Spleen (tissue), 11 donors: Measurements from ENCODE around the gene USP5. TPM values are rescaled to one million over a fixed set of nuclear protein-coding genes. Genes with fewer than 3 reads are reported as not detected.
A peak's percentile ranks its signal among the peaks of the same experiment; 100 is the strongest.

Experiments
- DNase-seq: peaks from one replicate; pipeline ENCODE4 v3.0.0-alpha.2; 2020
- H3K27ac ChIP-seq, 8 donors: fragments of 200-600 bp; sonication (generic) in 7 of 8; 1 replicate in 4 of 8; 2 replicates in 4 of 8; pipeline versions ENCODE4 v1.5.0 to v1.8.0; 2016 to 2021; ENCODE audit warnings: inconsistent platforms in 4 of 8, mild to moderate bottlenecking in 4 of 8, moderate library complexity in 1 of 8
- H3K27me3 ChIP-seq, 7 donors: fragments of 200-600 bp; sonication (generic) in 6 of 7; replicated peaks in 1 of 7; 1 replicate in 4 of 7; 2 replicates in 3 of 7; pipeline versions ENCODE4 v1.5.0 to v1.8.0; 2016 to 2021; ENCODE audit warnings: inconsistent platforms in 3 of 7, mild to moderate bottlenecking in 1 of 7
- H3K36me3 ChIP-seq, 6 donors: fragments of 200-600 bp; sonication (generic) in 5 of 6; 1 replicate in 4 of 6; 2 replicates in 2 of 6; pipeline versions ENCODE4 v1.5.0 to v1.8.0; 2016 to 2021; ENCODE audit warnings: inconsistent platforms in 2 of 6
- H3K4me1 ChIP-seq, 6 donors: fragments of 200-600 bp; sonication (generic) in 5 of 6; 1 replicate in 3 of 6; 2 replicates in 3 of 6; pipeline versions ENCODE4 v1.5.0 to v1.8.0; 2016 to 2021; ENCODE audit warnings: inconsistent platforms in 3 of 6
- H3K4me3 ChIP-seq, 8 donors: fragments of 200-600 bp; sonication (generic) in 7 of 8; 1 replicate in 4 of 8; 2 replicates in 4 of 8; pipeline versions ENCODE4 v1.5.0 to v1.8.0; 2016 to 2021; ENCODE audit warnings: inconsistent platforms in 4 of 8, mild to moderate bottlenecking in 4 of 8, moderate library complexity in 2 of 8
- H3K9me3 ChIP-seq, 8 donors: fragments of 200-600 bp; sonication (generic) in 7 of 8; 1 replicate in 4 of 8; 2 replicates in 4 of 8; pipeline versions ENCODE4 v1.5.0 to v1.8.0; 2016 to 2021; ENCODE audit warnings: inconsistent platforms in 4 of 8
- POLR2A ChIP-seq, 3 donors: fragments of 450-650 bp; IDR thresholded peaks; one replicate each; pipeline ENCODE4 v1.5.1; 2017; ENCODE audit warnings: antibody characterized with exemption in 3 of 3, mild to moderate bottlenecking in 1 of 3
- POLR2AphosphoS5 ChIP-seq, 3 donors: sonication (generic); formaldehyde crosslinking; IDR thresholded peaks; one replicate each; pipeline ENCODE4 v1.5.1; 2017; ENCODE audit warnings: antibody characterized with exemption in 3 of 3
- WGBS, 5 donors: extraction: QIAGEN DNeasy Blood & Tissue Kit in 3 of 5; methylation state at CpG; one replicate each; pipeline versions ENCODE4 v1.1.5 to v1.1.7; 2013 to 2018; 5-methylcytosine and 5-hydroxymethylcytosine counted together
- intact Hi-C: fragments of 100-400 bp; cut with DNase I; formaldehyde crosslinking; loops from one replicate; pipeline ENCODE4 v1.15.0; 2023; ENCODE audit warnings: low total_unique reads
- polyA plus RNA-seq, 3 donors: library from polyadenylated mRNA; stranded (reverse); fragments of 200-250 nt; gene quantifications; one replicate each; pipeline ENCODE4 v1.2.1, GENCODE V29; 2013
- total RNA-seq, 7 donors: library from RNA; depleted of rRNA in 3 of 7; stranded (reverse); fragments of >200 nt in 3 of 7; fragmentation: NEBNext Ultra II Directional in 4 of 7; extraction: Animal tissue kit (Norgen Biotek cat#: 25700) in 4 of 7; gene quantifications; one replicate each; pipeline versions ENCODE4 v1.1.0 to v1.2.1, GENCODE V29; 2016 to 2021
- TF ChIP-seq, protein P1 (sequence below), 11 experiments: fragments of 200-600 bp in 7 of 11; fragments of 450-650 bp in 4 of 11; sonication (generic) in 4 of 11; IDR thresholded peaks in 8 of 11; conservative IDR thresholded peaks in 3 of 11; 1 replicate in 7 of 11; 2 replicates in 4 of 11; pipeline versions ENCODE4 v1.4.0 to v1.8.0; 2016 to 2021; ENCODE audit warnings: antibody characterized with exemption in 11 of 11, inconsistent platforms in 4 of 11, mild to moderate bottlenecking in 1 of 11
- donor health status: healthy with polysubstance abuse.
- donor health status: DM: no; HTN: no; CAD: no; lungs with moderate emphysema.
- donor health status: DM: no; HTN: no; CAD: no.
- donor health status: Bipolar disorder and iron deficiency.
- donor health status: healthy.
- donor health status: DM: no; HTN: no; CAD: no.
- donor health status: DM: yes; HTN: yes; CAD: no.

The USP5 gene
- total and polyA plus RNA-seq, 10 donors: 23.1 to 62.4 (median 40.8) TPM

DNA sequence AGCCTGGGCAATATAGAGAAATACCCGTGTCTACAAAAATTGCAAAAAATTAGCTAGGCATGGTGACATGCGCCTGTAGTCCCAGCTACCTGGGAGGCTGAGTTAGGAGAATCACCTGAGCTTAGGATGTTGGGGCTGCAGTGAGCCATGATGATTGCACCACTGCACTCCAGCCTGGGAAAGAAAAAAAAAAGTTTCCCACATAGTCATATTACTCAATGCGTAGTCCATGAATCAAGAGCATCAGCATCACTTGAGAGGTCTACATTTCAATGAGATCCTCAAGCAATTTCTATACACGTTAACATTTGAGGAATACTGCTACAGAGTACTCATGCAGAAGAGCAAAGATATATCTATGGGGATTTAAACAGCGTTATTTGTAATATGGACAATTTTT lies 47.5 kb downstream of the USP5 start:
- Histone ChIP-seq H3K27ac (peak overlapping the region in 3 of 8 donors; percentile 27 to 51 (median 31)), H3K36me3 (no peaks in the 10 kb centered on the region), H3K27me3 (no peaks in the 10 kb centered on the region), H3K4me1 (peaks cover 4 to 26% (median 16%) of the 10 kb centered on the region in 6 donors), H3K9me3 (no peaks in the 10 kb centered on the region), H3K4me3 (no peak overlapping the region)
- WGBS, 5 donors: 56 to 73% (median 61%) methylated on average over 5 of the region's 5 CpGs
- intact Hi-C loops: no loop called here
- DNase-seq: no peak
- no peak for TF ChIP-seq POLR2A (IDR thresholded peaks at IDR 0.05)
- TF ChIP-seq, protein P1, sequence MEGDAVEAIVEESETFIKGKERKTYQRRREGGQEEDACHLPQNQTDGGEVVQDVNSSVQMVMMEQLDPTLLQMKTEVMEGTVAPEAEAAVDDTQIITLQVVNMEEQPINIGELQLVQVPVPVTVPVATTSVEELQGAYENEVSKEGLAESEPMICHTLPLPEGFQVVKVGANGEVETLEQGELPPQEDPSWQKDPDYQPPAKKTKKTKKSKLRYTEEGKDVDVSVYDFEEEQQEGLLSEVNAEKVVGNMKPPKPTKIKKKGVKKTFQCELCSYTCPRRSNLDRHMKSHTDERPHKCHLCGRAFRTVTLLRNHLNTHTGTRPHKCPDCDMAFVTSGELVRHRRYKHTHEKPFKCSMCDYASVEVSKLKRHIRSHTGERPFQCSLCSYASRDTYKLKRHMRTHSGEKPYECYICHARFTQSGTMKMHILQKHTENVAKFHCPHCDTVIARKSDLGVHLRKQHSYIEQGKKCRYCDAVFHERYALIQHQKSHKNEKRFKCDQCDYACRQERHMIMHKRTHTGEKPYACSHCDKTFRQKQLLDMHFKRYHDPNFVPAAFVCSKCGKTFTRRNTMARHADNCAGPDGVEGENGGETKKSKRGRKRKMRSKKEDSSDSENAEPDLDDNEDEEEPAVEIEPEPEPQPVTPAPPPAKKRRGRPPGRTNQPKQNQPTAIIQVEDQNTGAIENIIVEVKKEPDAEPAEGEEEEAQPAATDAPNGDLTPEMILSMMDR (IDR thresholded peaks at IDR 0.05 in 8 of 11, conservative IDR thresholded peaks at IDR 0.05 in 3 of 11): no peak
- no peak for TF ChIP-seq POLR2AphosphoS5 (IDR thresholded peaks at IDR 0.05)

DNA sequence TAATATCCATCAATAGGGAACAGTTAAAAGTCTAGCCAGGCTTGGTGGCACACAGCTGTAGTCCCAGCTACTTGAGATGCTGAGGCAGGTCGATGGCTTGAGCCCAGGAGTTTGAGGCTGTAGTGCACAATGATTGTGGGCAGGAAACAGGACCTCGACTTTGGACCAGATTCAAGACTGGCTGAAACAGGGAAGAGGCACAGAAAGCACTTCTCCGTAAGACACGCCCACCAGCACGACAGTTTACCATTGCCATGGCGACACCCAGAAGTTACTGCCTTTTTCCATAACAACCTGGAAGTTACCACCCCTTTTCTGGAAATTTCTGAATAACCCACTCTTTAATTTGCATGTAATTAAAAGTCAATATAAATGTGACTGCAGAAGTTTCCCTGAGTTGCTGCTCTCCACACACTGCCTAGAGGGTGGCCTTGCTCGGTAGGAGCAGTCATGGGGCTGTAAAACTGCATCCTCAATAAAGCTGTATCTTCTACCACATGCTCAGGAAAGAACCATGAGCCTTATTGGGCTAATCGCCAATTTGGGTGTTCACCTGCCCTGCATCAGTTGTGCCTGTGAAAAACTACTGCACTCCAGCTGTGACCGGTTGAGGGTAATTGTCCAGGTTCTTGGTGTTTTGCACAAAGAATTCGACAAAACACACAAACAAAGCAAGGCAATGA lies 48.0 kb downstream of the USP5 start:
- H3K4me1 ChIP-seq: peaks cover 6 to 32% (median 18%) of the 10 kb centered on the region in 6 donors
- no peaks in the 10 kb centered on the region for H3K27me3 ChIP-seq
- no peaks in the 10 kb centered on the region for H3K36me3 ChIP-seq
- H3K27ac ChIP-seq: peak overlapping the region in 4 of 8 donors; percentile 27 to 51 (median 36)
- TF ChIP-seq POLR2AphosphoS5 (IDR thresholded peaks at IDR 0.05): peak in 1 of 3 donors; percentile 40
- no peak for TF ChIP-seq POLR2A (IDR thresholded peaks at IDR 0.05)
- no peak overlapping the region for H3K4me3 ChIP-seq
- WGBS, 5 donors: 34 to 44% (median 38%) methylated on average over 10 of the region's 10 CpGs
- intact Hi-C loops: no loop called here
- no peak for DNase-seq
- no peaks in the 10 kb centered on the region for H3K9me3 ChIP-seq

DNA sequence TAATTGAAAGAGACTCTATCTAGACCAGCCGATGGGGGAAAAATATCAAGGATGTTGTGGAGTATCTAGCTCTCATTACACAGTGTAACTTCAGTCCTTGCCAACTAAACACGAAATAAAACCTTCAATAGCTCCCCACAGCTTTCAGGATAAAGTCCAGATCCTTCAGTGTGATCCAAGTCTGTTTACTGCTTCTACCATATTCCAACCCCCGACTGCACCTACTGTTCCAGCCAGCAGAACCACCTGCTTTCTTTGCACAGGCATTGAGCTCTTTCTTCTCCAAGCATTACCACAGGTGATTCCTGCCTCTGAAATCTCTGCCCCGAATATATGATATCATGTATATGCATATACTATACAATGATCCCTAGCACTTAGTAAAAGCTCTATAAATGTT lies 50.5 kb downstream of the USP5 start:
- 84 to 94% (median 91%) methylated on average over 4 of the region's 4 CpGs for WGBS, 5 donors
- H3K27ac ChIP-seq: no peak overlapping the region
- TF ChIP-seq, protein P1 (IDR thresholded peaks at IDR 0.05 in 8 of 11, conservative IDR thresholded peaks at IDR 0.05 in 3 of 11): no peak
- TF ChIP-seq POLR2AphosphoS5 (IDR thresholded peaks at IDR 0.05): no peak
- no peak for TF ChIP-seq POLR2A (IDR thresholded peaks at IDR 0.05)
- peaks cover 10 to 41% (median 23%) of the 10 kb centered on the region in 6 donors for H3K4me1 ChIP-seq
- DNase-seq: no peak
- intact Hi-C loops: no loop called here
- no peaks in the 10 kb centered on the region for H3K27me3 ChIP-seq
- no peaks in the 10 kb centered on the region for H3K9me3 ChIP-seq
- H3K4me3 ChIP-seq: no peak overlapping the region
- H3K36me3 ChIP-seq: peaks cover 0 to 12% (median 0%) of the 10 kb centered on the region in 6 donors

DNA sequence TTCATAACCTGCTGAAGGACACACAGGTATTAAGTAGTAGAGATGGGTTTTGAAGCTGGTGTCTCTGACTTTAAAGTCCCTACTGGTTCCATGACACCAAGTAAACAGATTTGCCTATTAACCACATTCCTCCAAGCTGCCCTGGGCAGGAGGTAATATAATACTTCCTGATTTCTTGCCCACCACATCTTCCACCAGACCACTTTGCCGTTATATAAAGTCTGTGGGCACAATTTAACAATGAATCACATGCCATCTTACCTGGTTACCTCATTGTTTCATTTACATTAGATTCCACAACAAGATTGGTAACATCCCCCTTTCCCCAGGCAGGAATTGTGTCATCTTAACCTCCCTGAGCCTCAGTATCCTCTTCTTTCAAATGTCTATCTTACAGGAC lies 51.8 kb downstream of the USP5 start:
- H3K27ac ChIP-seq: peak overlapping the region in 3 of 8 donors; percentile 85 to 90 (median 85)
- WGBS, 5 donors: 33 to 68% (median 46%) methylated on average over 1 of the region's 1 CpG
- peaks cover 10 to 41% (median 23%) of the 10 kb centered on the region in 6 donors for H3K4me1 ChIP-seq
- no peak for DNase-seq
- TF ChIP-seq POLR2AphosphoS5 (IDR thresholded peaks at IDR 0.05) (no peak), POLR2A (IDR thresholded peaks at IDR 0.05) (no peak)
- TF ChIP-seq, protein P1 (IDR thresholded peaks at IDR 0.05 in 8 of 11, conservative IDR thresholded peaks at IDR 0.05 in 3 of 11): no peak
- no peaks in the 10 kb centered on the region for H3K27me3 ChIP-seq
- H3K9me3 ChIP-seq: no peaks in the 10 kb centered on the region
- peak overlapping the region in 1 of 8 donors; percentile 84 for H3K4me3 ChIP-seq
- peaks cover 0 to 18% (median 0%) of the 10 kb centered on the region in 6 donors for H3K36me3 ChIP-seq
- intact Hi-C loops: no loop called here
